NCI-H526 (cell line): ENCODE data around the gene VWA7.

Source experiments
- DNase-seq, 2 experiments: peaks; one replicate each; lab custom pipeline; 2025; lab: John Stamatoyannopoulos, UW

The VWA7 gene

DNA sequence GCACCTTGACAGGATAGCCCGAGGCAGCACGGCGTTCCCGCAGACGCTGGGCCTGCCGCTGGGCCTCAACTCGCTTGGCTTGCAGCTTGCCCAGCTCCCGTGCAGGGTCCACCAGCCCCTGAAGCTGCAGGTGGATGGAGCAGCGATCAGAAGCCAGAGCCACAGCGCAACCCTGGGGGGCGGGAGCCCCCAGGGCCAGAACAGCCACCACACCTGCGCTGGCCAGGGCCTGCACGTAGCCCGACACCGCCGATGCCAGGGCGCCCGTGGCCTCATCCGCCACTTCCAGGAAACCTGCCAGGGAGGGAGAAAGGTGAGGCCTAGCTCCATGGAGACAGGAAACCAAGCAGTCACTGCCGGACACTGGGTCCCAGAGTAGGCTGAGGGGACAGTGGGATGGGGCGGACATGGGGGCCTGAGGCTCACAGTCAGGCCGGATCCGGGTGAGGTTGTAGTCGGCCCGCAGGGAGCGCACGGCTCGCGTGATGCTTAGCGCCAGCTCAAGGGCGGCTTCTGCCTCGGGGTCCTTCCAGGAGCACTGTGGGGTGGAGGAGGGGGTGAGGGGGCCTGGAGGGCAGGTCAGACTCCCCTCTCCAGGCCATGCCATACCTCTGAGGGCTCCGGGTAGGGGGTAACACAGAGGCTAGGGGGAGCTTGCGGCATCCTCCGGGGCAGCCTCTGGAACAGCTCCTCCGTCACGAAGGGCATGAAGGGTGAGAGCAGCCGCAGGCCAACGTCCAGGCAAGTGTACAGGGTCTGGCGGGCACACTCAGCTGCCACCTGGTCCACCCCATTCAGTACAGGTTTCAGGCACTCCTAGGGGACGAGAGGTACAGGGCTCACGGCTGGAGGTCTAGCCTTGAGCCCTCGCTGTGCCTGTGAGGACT, 2.1 kb upstream of the VWA7 start:
- DNase-seq: no peak

DNA sequence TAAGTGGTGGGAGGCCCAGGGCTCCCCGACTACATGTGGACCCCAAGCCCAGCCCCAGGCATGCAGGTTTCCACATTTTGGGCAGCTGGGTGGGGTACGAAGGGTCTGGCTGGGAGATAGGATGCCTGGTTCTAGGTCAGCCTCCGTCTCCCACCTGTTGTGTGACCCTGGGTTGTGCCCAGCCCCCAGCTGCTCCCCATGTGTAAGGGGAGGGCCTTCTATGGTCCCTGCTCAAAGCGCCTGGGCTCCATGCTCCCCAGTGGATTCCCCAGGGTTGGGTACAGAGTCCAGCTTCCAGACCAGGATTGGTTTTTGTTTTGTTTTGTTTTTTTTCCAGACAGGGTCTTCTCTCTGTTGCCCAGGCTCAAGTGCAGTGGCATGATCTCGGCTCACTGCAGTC, 1.1 kb upstream of the VWA7 start:
- no peak for DNase-seq

DNA sequence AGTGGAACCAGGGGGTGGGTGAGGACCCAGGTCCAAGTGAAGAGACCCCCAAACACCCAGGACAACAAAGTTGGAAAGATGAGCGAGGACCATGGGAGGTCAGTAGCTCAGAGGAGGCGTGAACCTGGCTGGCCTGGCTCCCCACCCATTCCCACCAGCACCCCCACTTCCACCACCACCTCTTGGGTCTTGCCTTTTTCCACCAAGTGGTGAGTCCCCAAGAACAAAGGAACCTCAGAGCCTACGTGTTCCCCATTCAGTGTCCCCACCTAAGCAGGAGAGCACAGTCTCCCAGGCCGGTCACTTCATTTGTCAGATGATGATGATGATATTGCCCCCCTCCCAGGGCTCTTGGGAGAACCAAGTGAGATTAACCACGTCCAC, 531 bp upstream of the VWA7 start:
- no peak for DNase-seq

DNA sequence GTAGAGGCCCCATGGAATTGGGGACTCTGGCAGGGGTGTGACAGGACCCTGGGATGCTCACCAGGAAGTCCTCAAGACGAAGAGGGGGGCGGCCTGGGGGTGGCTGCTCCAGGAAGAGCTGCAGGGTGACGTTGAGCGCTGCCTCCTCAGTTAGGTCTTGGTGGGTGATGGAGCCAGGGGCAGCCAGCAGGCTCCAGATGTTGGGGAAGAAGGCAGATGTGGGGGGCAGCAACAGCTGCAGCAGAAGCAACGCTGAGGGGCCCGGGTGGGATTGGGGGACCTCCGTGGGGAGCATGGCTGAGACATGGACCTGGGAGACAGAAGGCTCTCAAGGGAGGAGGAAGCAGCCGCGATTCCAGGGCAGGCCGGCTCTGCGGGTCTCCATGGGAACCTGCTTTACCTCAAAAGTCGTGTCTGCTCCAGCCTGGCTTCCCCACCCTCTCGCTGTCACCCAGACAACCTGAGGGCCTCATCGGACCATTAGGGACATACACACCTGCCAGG, 591 bp downstream of the VWA7 start:
- DNase-seq: peak in 1 of 2 experiments; percentile 61

DNA sequence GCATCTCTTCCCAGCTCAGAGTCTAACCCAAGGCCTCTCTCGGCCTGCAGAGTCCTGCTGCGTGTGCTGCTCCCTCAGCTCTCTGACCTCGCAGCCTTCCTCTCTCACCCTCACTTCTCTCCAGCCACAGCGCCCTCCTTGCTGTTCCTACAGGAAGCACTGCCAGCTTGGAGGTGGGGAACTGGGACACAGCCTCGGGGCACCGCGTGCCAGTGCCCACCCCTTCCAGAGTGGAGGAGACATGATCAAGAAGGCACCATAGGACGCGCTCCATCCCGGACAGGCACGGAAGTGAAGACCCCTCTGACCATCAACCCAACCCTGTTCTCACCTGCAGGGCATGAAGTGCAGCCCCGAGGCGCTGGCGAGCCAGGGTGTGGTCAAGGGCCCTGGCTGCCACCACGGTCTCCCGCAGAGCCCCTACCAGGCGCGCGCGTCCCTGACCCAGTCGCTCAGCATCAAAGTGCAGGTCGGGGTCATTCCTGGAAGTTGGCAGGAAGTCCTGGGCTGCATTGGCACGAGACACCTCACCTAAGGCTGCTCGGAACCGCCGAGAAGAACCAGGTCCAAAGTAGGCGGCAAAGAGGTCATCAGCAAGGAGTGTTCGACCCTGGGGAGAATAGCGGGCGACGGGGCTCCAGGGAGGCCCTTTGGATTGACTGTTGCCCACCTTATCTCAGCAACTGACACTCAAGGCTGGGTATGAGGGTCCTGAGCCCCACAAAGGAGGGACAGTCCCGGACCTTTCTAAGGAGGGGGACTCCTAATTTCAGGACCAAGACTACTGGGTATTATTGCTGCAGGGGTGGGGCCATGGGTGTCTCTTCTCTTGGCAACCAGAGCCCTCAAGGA, 1.3 kb downstream of the VWA7 start:
- DNase-seq: no peak

DNA sequence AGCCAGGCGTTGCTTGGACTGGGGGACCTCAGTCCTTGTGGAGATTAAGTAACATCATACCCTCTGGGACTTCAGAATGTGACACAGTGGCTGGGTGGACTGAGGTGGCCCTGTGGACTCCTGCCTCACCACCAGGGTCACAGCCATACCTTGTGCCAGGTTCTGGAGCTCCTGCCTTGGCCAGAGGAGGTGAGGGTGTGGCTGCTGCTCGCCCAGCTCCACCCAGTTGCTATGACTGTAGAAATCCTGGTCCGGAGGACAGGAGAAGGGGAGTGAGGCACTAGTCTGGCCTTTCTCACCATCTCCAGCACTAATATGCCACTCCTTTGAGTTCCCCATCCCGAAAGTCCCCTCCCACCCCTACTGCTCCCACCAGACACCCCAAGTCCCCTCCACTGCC, 1.9 kb downstream of the VWA7 start:
- no peak for DNase-seq

DNA sequence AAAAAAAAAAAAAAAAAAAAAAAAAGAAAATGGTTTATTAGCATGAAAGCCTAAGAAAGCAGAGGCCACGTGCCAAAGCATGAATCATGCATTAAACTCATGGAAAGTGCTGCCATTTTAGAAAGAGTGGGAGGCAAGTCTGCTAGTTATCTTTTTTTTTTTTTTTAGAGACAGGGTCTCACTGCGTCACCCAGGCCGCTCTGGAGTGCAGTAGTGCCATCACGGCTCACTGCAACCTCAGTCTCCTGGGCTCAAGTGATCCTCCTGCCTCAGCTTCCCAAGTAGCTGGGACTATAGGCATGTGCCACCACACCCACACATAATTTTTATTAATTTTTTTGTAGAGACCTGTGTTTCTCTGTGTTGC, 5.2 kb downstream of the VWA7 start:
- DNase-seq: no peak

DNA sequence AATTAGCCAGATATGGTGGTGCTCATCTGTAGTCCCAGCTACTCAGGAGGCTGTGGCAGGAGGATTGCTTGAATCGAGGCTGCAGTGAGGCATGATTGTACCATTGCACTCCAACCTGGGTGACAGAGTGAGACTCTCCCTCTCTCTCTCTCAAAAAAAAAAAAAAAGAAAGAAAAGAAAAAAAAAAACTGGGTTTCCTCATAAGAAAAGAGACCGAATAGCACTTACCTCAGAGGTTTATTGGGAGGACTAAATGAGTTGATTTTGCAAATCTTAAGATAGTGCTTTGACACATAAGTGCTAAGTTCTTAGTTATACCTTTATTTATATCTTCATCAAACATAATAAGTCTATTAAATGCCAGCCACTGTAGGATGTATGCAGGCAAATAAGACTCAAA, 6.3 kb downstream of the VWA7 start:
- no peak for DNase-seq

DNA sequence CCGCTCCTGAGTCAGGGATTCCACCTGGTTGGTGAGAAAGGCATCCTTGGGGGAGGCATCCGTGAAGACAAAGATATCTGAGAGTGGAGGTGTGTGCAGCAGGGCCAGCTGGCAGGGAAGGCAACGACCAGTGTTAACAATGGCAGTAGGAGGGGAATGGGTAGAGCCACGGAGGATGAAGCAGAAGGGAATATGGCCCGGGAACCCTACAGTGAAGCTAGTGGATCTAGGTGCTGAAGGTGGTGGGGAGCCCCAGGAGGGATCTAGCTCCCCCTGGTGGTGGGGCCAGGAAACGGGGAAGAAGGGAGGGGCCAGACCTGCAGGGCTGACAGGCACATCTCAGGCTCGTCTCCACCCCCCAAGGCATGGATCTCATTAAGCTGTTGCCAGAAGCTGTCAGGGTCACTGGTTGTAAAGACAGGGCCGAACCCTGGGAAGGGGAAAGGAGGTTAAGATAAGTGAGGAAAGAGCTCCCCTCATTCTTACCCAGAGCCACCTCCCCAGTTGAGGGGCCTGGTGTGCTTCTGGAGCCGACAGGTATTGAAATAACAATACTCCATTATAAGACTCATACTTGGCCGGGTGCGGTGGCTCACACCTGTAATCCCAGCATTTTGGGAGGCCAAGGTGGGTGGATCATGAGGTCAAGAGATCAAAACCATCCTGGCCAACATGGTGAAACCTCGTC, 7.3 kb downstream of the VWA7 start:
- peak in 1 of 2 experiments; percentile 55 for DNase-seq

DNA sequence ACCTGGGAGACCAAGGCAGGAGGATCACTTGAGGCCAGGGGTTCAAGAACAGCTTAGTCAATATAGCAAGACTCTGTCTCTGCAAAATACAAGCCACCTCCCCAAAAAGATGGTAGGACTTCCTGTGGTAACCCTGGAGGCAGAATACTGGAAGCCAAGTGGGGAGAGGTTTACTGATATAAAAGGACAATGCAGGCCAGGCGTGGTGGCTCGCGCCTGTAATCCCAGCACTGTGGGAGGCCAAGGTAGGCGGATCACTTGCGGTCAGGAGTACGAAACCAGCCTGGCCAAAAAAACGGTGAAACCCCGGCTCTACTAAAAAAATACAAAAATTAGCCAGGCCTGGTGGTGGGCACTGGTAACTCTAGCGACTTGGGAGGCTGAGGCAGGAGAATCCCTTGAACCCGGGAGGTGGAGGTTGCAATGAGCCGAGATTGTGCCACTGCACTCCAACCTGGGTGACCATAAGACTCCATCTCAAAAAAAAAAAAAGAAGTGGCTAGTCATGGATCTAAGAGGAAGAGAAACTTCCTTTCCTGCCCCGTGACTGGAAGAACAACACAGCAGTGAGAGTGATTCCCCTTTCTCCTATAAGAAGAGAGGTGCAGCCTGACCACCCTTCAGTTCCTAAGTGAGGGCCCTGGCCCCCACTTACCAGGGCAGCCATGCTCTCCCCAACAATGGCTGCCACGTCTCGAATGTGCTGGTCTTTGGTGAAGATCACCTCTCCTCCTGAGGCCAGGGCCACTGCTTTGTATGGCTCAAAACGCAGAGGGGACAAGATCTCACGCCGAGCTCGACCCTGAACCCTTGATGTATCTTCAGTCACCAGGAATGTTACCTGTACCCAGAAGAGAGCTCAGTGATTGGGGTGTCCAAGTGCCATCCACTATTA, 8.5 kb downstream of the VWA7 start:
- no peak for DNase-seq

DNA sequence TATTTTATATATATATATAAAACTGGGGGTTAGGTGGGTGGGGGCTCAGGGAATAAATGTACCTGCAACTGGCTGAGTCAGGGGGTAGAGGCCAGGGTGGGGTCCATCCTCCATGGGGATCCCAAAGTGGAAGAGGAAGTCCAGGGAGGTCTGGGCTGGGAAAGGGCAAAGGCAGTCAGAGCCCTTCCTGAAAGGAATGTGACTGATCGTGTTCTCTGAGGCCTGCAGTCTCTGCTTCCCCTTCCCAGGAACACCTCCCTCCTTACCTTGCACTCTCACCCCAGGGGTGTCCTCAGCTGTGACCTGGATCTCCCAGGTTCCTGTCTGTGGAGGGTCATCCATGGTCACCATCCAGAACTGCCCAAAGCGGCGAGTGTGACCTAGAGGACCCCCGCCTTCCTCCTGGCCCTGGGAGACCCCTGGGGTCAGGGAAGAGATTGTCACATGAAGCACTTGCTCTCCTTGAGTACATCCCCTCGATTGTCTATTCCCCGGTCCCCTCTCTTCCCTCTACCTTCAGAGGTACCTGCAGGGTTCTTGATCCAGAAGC, 10.0 kb downstream of the VWA7 start:
- no peak for DNase-seq

DNA sequence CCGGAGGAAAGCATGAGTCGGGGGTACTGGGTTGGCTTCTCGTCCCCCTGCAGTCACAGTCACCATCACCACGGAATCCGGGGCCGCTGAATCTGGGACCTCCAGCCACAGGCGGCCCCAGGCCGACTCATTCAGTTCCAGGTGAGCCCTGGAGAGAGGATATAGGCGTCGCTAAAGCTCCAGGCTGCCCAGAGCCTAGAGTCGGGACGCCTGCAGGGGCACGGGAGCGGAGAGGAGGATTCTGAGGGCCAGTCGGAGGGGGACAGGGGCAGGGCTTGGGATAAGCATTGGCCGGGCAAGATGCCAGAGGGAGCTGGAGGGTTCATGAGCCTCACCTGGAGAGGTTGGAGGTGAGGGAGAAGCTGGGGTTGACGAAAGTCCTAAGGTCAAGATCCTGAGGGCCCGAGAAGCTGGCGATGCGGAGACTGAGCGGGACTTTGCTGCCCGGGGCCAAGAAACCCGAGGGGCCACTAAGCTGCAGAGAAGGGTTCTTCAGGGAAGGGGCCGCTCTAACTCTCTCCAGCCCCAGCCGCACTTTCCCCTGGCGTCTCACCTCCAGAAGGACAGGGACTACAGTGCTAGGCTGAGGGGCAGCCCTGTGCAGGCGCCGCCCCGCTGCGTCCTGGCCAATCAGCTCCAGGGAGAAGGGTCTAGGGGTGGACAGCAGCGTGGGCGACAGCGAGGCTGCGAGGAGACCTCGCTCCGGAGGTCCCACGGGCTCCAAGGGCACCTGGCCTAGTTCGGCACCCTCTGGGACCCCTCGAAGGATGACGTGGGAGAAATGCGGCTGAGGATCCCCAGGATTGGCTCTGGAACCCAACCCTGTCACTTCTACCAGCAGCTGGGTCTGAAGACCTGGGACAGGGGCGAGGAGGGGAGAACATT, 11.0 kb downstream of the VWA7 start:
- peak in 1 of 2 experiments; percentile 32 for DNase-seq

DNA sequence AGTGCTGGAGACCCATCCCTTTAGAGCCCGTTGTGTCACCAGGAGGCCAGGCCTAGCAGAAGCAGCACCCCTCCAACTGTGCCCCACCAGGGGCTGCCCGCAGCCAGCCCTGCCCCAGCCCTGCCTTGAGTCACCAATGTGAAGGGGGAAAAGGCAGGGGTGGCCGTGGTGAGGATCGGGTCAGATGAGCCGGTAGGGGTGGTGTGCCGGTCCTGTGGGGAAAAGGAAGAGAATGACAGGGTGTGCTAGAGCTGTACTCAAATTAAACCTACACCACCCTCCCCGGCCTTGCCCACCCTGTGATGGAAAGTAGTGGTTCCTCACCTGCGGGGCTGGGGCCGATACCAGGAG, 11.6 kb downstream of the VWA7 start:
- DNase-seq: no peak

DNA sequence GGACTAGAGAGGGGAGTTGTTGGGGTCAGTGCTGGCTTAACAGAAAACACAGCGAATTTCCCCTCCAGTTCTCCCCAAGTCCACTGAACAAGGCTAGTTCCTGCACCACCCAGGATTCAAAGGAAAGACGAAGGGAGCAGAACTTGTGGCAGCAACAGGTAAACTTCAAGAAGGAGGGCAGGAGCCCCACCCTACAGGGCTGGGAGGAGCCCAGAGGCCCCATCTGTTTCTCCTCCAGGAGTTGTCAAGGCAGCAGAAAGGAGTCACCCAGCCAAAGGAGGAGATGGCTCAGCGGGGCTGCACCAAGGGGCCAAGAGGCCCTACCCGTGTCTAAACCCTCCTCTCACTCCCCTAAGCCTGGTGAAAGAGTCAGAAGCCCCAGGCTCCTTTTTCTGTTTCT, 12.9 kb downstream of the VWA7 start:
- DNase-seq: no peak

DNA sequence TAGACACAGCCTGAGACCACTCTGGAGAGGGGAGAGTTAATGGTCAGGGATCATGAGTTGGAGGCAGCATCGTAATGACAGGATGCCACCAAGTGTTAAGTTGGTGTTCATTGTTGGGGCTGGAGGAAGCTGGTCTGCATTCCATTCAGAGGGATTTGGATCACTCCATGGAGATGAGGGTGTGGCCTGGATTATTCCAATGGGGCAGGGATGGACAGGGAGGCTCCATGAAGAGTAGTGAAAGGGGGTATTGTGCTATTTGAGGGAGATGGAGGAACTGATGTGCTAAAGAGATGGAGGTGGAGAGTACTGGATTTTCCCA, 13.5 kb downstream of the VWA7 start:
- DNase-seq: peak; percentile 27 to 60

DNA sequence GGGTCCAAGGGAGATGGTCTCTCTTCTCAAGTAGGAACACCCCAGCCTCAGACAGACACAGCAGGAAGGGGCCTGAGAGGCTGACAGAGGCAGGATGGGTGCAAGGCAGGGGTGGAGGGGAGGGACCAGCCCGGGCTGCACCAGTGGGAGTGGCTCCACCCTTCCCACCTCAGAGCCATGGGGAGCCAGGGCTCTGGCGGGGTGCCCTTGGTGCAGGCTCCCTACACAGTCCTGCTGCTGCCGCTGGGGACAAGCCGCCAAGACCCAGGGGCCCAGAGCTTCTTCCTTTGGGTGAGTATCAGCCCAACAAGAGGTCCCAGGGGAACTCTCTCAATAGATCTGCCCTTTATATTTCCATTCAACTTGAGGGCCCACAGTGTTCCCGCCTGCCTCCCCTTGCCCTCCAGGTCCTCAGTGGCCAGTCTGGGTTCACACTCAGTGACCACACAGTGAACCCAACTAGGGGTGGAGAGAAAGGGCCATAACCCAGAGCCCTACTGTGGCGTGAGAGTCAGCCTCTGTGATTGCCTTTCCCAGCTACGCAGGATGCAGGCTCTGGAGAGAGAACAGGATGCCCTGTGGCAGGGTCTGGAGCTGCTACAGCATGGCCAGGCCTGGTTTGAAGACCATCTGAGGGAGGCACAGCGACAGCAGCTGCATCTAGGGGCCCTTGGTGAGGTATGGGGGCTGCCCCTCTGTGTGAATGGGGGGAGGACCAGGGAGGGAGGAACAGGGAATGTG, 14.1 kb downstream of the VWA7 start:
- no peak for DNase-seq

DNA sequence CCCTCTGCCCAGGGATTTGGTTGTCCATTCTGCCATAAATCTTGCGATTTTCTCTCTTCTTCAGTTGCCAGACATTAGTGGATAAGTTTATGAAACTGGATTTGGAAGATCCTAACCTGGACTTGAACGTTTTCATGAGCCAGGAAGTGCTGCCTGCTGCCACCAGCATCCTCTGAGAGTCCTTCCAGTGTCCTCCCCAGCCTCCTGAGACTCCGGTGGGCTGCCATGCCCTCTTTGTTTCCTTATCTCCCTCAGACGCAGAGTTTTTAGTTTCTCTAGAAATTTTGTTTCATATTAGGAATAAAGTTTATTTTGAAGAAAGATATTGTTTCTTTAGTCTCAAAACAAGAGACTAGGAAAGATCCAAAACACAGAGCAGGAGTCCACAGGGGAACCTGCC, 14.8 kb downstream of the VWA7 start, which contains the start of gene SAPCD1:
Gene SAPCD1 (plus strand): TSS at position 301 of the 400 bp plus-strand sequence. CDS start 399 bp downstream, outside the sequence.
- no peak for DNase-seq

DNA sequence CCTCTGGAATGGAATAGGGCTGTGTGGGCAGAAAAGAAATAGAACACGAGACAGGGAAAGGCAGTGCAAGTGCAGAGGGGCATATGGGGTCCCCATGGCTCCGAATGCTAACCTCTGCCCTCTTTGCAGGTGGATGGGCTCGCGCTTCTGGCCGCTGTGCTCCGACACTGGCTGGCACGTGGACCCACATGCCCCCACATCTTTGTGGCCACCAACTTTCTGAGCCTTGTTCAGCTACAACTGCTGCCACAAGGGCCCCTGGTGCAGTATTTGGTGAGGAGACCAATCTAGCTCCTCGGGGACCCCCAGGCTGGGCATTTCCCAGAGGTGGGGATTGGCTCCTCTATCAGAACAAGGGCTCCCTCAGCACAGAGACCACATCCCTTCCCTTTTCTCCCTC, 15.8 kb downstream of the VWA7 start:
- no peak for DNase-seq

DNA sequence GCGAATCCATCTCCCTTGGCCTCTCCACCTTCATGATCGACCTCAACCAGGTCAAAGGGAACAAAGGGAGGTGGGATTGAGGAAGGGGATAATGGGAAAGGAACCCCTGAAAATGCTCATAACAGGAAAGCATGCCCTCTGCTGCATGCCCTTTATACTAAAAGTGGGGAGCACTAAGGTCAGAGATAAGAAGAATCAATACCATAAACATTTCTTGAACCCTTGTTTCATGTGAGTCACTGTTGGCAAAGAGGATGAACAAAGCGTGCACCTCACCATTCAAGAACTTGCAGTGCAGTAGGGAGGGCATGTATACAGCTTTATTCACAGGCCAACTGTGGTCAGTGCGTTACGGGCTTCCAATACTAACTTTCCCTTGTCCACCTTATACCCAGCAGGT, 16.3 kb downstream of the VWA7 start:
- no peak for DNase-seq

DNA sequence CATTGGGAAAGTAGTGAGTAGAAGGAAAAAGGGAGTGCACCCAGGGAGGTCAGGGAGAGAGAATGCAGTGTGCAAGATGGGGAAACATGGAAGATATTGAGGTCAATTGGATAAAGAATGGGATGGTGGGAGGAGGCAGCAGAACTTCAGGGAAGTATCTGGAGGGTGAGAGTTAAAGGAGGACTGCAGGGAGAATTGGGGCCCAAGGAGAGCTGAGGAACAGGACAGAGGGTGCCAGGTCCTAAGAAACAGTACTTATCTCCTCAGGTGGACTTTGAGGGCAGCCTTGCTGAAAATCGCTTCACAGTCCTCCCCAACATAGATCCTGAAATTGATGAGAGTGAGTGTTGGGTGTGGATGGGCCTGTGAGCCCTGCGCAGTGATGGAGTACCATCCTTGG, 18.8 kb downstream of the VWA7 start:
- DNase-seq: no peak
